Measurements from ENCODE around the gene RNF180.

RNF180 gene, protein sequence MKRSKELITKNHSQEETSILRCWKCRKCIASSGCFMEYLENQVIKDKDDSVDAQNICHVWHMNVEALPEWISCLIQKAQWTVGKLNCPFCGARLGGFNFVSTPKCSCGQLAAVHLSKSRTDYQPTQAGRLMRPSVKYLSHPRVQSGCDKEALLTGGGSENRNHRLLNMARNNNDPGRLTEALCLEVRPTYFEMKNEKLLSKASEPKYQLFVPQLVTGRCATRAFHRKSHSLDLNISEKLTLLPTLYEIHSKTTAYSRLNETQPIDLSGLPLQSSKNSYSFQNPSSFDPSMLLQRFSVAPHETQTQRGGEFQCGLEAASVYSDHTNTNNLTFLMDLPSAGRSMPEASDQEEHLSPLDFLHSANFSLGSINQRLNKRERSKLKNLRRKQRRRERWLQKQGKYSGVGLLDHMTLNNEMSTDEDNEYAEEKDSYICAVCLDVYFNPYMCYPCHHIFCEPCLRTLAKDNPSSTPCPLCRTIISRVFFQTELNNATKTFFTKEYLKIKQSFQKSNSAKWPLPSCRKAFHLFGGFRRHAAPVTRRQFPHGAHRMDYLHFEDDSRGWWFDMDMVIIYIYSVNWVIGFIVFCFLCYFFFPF

DNA sequence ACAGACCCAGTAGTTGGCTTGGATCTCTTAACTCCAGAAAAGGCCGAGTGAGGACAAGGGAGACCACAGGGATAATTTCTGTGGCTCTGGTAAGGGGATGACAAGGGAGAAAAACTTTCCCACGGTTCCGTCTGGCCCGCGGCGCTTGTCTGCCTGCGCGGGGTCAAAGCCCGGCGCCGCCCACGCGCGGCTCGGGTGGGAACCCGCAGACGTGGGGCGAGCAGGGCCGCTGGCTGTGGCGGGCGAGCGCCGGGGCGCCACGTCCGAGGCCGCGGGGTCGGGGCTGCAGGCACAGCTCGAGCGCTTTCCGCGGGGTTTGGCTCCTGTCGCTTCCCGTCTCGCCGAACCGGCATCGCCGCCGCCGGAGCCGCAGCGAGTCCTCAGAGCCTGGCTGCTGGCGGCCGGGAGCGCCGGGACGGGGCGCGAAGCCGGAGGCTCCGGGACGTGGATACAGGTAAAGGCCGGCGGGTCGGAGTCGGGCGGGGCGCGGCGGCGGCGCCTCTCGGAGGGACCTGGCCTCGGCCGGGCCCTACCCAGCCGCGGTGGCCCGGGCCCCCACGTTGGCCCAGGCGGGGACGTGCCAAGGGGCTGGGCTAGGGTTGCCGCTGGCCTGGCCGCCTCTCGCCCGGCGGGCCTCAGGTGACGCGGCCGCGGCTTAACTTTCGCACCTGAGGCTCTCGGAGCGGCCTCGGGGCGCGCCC lies at the start of gene RNF180:
RNF180 (plus strand) TSS at position 344 of the 701 bp plus-strand sequence. CDS start 34,965 bp downstream, outside the sequence.
- Mint-ChIP-seq H3K27ac (no peak within 1 kb of the TSS), H3K4me3 (peak within 1 kb of the TSS; percentile 68), H3K27me3 (peaks cover 30% of the 10 kb centered on the region), H3K4me1 (ENCODE audit: low read depth) (peaks cover 8% of the 10 kb centered on the region), H3K9me3 (ENCODE audit: low read depth) (peaks cover 4% of the 10 kb centered on the region), H3K36me3 (no peaks in the 10 kb centered on the region)

DNA sequence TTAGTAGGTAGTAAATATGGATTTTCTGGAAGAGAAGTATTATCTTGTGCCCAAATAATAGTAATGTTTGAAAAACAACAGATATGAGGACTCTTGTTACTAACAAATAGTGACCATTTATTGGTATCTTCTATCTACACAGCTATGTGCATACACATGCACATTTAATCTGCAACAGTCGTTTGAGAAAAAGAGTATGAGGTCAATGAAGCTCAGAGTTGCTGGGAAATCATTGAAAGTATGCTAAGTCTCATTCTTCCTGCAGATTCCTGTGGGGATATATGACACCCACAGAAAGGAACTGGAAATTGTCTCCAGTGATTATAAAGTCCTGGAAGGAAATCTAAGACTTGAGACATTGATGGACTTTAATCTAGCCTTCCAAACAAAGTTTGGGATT lies 40.1 kb upstream of the RNF180 start:
- Mint-ChIP-seq H3K36me3 (no peaks in the 10 kb centered on the region), H3K4me3 (no peak overlapping the region), H3K27ac (no peak overlapping the region), H3K9me3 (ENCODE audit: low read depth) (no peaks in the 10 kb centered on the region), H3K4me1 (ENCODE audit: low read depth) (no peaks in the 10 kb centered on the region), H3K27me3 (no peaks in the 10 kb centered on the region)

DNA sequence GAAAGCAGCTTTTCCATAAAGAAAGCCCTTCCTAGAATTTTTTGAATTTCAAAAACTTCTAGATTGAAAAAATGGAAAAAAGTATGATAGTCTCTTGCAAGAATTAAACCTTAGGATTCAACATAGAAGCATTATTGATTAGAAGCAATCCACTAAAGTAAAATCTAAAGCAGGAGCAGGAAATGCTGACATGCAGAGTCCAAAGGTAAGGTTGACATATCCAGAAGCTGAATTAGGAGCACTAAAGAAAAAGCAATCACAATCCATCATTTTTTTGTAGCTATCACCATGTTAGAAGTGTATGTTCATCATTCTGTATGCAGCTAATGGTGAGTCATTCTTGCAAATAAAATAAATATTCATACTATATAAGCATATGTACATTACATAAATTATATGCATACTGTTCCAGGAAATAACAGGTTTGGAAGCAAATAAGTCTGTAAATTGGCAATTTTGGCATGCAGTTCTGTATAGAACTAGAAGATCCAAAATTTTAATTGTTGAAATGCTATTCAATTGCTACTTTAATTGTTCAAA lies 39.4 kb upstream of the RNF180 start:
- H3K36me3 Mint-ChIP-seq, result no peaks in the 10 kb centered on the region
- no peak overlapping the region for H3K27ac Mint-ChIP-seq
- no peaks in the 10 kb centered on the region for H3K9me3 Mint-ChIP-seq (ENCODE audit: low read depth)
- H3K4me3 Mint-ChIP-seq, result no peak overlapping the region
- no peaks in the 10 kb centered on the region for H3K27me3 Mint-ChIP-seq
- no peaks in the 10 kb centered on the region for H3K4me1 Mint-ChIP-seq (ENCODE audit: low read depth)

DNA sequence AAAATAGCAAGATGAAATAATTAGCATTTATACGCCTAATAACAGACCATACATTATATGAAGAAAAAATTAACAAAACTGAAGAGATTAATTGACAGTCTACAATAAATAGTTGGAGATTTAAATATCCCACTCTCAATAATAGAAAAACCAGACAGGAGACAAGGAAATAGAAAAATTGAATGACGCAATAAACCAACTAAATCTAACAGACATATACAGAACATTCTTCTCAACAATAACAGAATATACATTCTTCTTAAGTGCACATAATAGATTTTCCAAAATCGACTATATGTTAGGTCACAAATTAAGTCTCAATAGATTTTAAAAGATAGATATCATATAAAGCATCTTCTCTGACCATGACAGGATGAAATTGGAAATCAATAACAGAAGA lies 25.6 kb upstream of the RNF180 start:
- Mint-ChIP-seq H3K27ac (no peak overlapping the region), H3K4me3 (no peak overlapping the region), H3K4me1 (ENCODE audit: low read depth) (no peaks in the 10 kb centered on the region), H3K36me3 (no peaks in the 10 kb centered on the region), H3K27me3 (no peaks in the 10 kb centered on the region), H3K9me3 (ENCODE audit: low read depth) (peaks cover 8% of the 10 kb centered on the region)

DNA sequence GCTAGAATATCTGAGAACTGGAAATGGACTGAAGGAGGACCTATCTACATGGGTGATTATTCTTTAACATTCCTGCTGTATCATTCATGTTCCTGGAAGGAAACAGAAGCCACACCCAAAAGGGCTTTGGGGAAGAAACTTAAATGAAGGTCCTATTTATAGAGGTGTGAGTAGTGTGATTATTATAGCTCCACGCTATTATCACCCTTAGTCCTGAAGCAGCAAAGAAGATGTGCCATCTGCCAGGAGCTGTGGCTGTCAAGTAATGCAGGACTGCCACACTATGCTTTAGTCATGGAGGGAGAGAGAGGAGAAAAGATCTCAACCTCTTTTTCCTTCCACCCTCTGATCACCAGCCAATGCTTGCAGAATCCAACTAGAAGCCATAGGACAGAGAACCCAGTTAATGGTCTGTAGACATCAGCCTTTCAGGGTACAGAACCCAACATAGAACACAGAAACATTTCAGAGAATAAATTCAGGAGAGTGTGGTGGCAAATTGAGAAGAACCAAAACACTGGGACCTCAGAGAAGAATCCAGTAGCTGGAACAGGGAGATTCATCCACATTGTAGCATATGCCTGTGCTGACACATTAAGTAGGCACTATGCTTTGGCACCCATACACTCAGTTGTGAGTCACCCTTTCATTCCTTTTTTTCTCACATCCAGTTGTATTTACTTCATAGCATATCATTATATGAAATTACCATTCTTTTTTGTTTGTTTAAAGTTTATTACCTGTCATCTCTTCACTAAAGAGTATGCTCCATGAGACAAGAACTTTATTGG lies 21.0 kb upstream of the RNF180 start:
- Mint-ChIP-seq H3K27me3 (no peaks in the 10 kb centered on the region), H3K9me3 (ENCODE audit: low read depth) (no peaks in the 10 kb centered on the region), H3K4me1 (ENCODE audit: low read depth) (no peaks in the 10 kb centered on the region), H3K4me3 (no peak overlapping the region), H3K27ac (no peak overlapping the region), H3K36me3 (no peaks in the 10 kb centered on the region)

DNA sequence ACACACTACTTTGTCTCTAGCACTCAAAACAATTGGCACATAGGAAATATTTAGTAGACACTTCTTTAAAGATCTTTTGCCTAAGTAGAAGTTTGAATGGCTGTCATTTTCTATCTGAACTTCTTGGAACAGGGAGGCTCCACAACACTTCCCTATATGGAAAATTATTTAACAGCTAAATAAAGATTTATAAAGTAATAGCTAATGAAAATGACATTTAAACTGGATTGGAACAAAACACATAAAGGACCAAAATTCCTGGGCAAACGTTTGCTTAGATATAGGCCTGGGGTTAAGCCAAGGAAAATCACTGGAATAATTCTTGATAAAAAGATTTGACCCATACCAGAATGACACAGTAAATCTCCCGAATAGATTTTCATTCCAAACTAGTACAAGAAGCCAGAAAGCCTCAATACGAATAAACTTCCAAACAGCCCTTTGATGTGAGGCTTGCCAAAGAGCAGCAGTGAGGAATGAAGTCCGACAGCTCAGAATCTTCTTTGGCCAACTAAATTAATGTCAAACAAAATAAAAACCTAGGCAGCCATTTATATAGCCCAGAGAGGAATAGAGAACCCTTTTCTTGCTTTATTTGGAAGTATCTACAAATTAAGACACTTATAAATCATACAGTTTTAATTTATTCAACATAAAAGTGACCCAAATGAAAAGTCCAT lies 20.3 kb upstream of the RNF180 start:
- Mint-ChIP-seq H3K36me3 (no peaks in the 10 kb centered on the region), H3K4me3 (no peak overlapping the region)

DNA sequence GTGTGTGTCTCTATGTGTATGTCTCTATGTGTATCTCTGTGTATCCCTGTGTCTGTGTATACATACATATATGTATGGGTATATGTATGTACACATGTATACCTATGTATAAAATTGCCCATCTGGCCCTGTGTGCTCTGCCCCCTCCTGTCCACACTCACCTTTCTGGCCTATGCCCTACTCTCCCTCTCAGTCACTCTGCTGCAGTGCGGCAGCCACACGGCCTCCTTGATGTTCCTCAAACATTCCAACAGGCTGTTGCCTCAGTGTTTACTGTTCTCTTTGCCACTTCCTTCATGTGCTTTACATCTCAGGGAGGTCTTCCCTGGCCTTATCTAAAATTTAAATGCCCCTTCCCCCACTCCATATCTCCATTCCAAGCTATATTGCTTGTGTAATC lies 18.3 kb upstream of the RNF180 start:
- Mint-ChIP-seq H3K4me3 (no peak overlapping the region), H3K27ac (no peak overlapping the region), H3K9me3 (ENCODE audit: low read depth) (no peaks in the 10 kb centered on the region), H3K4me1 (ENCODE audit: low read depth) (no peaks in the 10 kb centered on the region), H3K36me3 (no peaks in the 10 kb centered on the region), H3K27me3 (no peaks in the 10 kb centered on the region)

More for the DNA sequence above, 20.3 kb upstream of the RNF180 start:
- Mint-ChIP-seq H3K9me3 (ENCODE audit: low read depth) (no peaks in the 10 kb centered on the region), H3K4me1 (ENCODE audit: low read depth) (no peaks in the 10 kb centered on the region), H3K27ac (no peak overlapping the region), H3K27me3 (no peaks in the 10 kb centered on the region)

DNA sequence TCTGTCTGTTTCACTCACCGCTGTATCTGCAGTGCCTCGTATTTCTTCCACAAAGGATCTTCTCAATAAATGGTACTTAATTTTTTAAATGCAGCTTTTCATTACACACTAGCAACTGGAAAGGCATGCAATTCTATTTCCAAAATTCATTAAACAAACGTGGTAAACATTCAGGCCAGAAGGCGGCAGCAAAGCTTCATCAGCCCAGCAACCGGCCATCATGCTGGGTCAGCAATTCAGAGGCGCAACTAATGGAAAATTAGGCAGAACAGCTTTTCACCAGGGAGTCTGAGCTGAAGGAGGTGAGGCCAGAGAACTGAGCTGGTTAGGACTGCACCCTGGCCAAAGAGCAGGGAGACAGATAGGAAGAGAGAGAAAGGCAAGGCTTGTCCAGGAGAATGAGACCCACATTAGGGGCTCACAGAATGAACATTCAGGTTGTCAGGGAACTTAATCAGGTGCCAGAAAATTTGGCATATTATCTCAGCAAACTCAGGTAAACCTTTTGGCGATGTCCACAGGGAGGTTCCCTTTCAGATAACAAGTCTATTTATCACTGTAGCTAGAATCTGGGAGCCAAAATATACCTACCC lies 17.7 kb upstream of the RNF180 start:
- Mint-ChIP-seq H3K36me3 (no peaks in the 10 kb centered on the region), H3K27ac (no peak overlapping the region), H3K9me3 (ENCODE audit: low read depth) (no peaks in the 10 kb centered on the region), H3K27me3 (no peaks in the 10 kb centered on the region), H3K4me1 (ENCODE audit: low read depth) (no peaks in the 10 kb centered on the region), H3K4me3 (no peak overlapping the region)

DNA sequence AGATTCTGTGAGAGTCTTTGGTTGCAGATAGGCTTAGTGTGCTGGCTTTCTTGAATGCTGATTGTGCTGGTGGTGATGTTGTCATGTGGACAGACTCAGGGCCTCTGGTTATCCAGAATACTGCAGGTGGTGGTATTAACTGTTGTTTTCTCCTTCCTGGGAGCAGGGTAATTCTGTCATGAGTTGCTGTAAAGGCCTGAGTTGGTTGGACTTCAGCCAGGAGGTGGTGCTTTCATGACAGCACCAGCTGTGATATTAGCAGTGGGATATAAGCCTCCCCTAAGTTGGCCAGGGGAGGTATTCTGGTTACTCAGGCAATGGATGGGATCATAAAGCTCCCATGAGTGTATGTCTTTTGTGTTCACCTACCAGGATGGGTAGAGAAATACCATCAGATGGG lies 16.4 kb upstream of the RNF180 start:
- no peaks in the 10 kb centered on the region for H3K4me1 Mint-ChIP-seq (ENCODE audit: low read depth)
- no peak overlapping the region for H3K27ac Mint-ChIP-seq
- no peaks in the 10 kb centered on the region for H3K9me3 Mint-ChIP-seq (ENCODE audit: low read depth)
- no peaks in the 10 kb centered on the region for H3K27me3 Mint-ChIP-seq
- no peak overlapping the region for H3K4me3 Mint-ChIP-seq
- no peaks in the 10 kb centered on the region for H3K36me3 Mint-ChIP-seq

DNA sequence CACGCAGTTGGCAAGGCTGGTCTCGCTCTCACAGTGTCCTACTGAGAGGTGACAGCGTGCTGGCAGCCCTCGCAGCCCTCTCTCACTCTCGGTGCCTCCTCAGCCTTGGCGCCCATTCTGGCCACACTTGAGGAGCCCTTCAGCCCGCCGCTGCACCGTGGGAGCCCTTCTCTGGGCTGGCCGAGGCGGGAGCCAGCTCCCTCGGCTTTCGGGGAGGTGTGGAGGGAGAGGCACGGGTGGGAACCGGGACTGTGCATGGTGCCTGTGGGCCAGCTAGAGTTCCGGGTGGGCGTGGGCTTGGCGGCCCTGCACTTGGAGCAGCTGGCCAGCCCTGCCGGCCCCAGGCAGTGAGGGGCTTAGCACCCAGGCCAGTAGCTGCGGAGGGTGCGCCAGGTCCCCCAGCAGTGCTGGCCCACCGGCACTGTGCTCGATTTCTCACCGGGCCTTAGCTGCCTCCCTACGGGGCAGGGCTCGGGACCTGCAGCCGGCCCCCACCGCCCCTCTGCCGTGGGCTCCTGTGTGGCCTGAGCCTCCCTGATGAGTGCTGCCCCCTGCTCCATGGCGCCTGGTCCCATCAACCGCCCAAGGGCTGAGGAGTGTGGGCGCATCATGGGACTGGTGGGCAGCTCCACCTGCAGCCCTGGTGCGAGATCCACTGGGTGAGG lies 15.7 kb upstream of the RNF180 start:
- H3K36me3 Mint-ChIP-seq, result no peaks in the 10 kb centered on the region
- no peaks in the 10 kb centered on the region for H3K4me1 Mint-ChIP-seq (ENCODE audit: low read depth)
- H3K4me3 Mint-ChIP-seq, result no peak overlapping the region
- H3K9me3 Mint-ChIP-seq (ENCODE audit: low read depth), result no peaks in the 10 kb centered on the region
- H3K27me3 Mint-ChIP-seq, result peaks cover 3% of the 10 kb centered on the region
- no peak overlapping the region for H3K27ac Mint-ChIP-seq

DNA sequence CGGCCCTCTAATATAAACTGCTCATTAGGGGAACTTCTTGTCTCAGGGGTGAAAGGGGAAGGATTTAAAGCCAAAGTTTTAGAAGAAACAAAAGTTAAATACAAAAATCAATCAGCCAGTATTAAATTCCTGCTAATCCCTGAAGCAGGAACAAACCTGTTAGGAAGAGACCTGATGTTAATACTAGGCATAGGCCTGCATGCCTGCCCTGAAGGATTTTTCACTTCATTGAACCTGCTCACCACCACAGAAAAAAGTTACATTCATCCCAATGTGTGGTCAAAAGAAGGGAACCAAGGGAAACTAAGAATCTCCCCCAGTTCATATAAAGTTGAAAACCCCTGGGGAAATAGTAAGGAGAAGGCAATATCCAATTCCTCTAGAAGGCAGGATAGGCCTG lies 9.4 kb upstream of the RNF180 start:
- Mint-ChIP-seq H3K27ac (no peak overlapping the region), H3K4me3 (no peak overlapping the region), H3K4me1 (ENCODE audit: low read depth) (no peaks in the 10 kb centered on the region), H3K36me3 (no peaks in the 10 kb centered on the region), H3K9me3 (ENCODE audit: low read depth) (no peaks in the 10 kb centered on the region), H3K27me3 (peaks cover 4% of the 10 kb centered on the region)

DNA sequence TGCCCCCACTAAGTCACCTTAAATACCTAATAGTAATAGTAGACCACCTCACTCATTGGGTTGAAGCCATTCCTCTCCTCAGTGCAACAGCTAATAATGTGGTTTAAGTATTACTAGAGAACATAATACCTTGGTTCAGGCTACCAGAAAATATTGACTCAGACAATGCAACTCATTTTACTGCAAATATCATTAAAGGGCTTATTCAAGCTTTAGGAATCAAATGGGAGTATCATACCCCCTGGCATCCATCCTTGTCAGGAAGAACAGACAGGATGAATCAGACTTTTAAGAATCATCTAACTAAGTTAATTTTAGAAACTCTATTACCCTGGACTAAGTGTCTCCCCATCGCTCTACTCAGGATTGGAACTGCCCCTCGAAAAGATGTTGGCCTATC lies 6.8 kb upstream of the RNF180 start:
- Mint-ChIP-seq H3K4me3 (no peak overlapping the region), H3K9me3 (ENCODE audit: low read depth) (no peaks in the 10 kb centered on the region), H3K36me3 (no peaks in the 10 kb centered on the region), H3K27me3 (peaks cover 7% of the 10 kb centered on the region), H3K4me1 (ENCODE audit: low read depth) (no peaks in the 10 kb centered on the region), H3K27ac (no peak overlapping the region)

DNA sequence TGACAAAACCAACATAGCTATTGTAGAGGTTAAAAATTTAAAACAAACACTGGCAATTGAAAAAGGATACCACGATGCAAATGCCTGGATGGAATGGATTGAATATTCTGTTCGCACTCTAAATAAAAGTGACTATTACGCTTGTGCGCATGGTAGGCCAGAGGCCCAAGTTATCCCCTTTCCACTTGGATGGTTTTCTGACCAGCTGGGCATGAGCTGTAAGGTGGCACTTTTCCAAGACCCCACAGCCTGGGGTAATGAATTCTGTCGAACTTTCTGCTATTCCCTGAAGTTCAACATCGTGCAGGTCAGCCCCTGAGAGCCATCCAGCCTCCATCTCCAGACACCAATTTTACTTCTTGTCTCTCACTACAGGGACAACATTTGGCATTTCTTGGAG lies 5.4 kb upstream of the RNF180 start:
- Mint-ChIP-seq H3K27me3 (peaks cover 15% of the 10 kb centered on the region), H3K4me1 (ENCODE audit: low read depth) (peaks cover 2% of the 10 kb centered on the region), H3K4me3 (no peak overlapping the region), H3K27ac (no peak overlapping the region), H3K9me3 (ENCODE audit: low read depth) (no peaks in the 10 kb centered on the region), H3K36me3 (no peaks in the 10 kb centered on the region)

All from activated naive CD8-positive, alpha-beta T cell (primary cell).